Panc1 (cell line): ENCODE data around the gene MYRIP. TPM values are rescaled to one million over a fixed set of nuclear protein-coding genes. Genes with fewer than 3 reads are reported as not detected.

Source experiments
- ATAC-seq: fragments of 200-7000 bp; cut with Tn5 transposase; 2 replicates; pipeline ENCODE4 v1.9.1; 2020; ENCODE audit warnings: mild to moderate bottlenecking, moderate library complexity
- BruUV-seq: library from RNA; stranded (reverse); fragments of 400-500 nt; replicated peaks from 2 replicates; lab custom pipeline; 2021; lab: Mats Ljungman, UMichigan
- CTCF ChIA-PET: fragments of 300-600 bp; sonication (Branson Sonifier 250); formaldehyde crosslinking; loops from one replicate; lab custom pipeline; 2022; ENCODE audit warnings: antibody characterized with exemption; lab: Charles Lee
- POLR2A ChIA-PET: fragments of 300-600 bp; sonication (Branson Sonifier 250); formaldehyde crosslinking; loops from one replicate; lab custom pipeline; 2022; ENCODE audit warnings: antibody characterized with exemption; lab: Charles Lee
- DNase-seq: peaks from one replicate; pipeline ENCODE4 v3.0.0-alpha.2; 2010; ENCODE audit warnings: low read depth, low spot score
- H3K27ac ChIP-seq: 2 replicates; pipeline ENCODE4 v1.5.1; 2011; ENCODE audit warnings: mild to moderate bottlenecking, low read length, inconsistent platforms
- H3K27me3 ChIP-seq: fragments of 200-500 bp; sonication (Bioruptor generic); 2 replicates; pipeline ENCODE4 v1.6.0; 2014; ENCODE audit warnings: low read length, inconsistent platforms; ENCODE audit not compliant: control insufficient read depth, insufficient read depth
- H3K36me3 ChIP-seq: fragments of 200-500 bp; sonication (Bioruptor generic); 2 replicates; pipeline ENCODE4 v1.5.1; 2014; ENCODE audit warnings: inconsistent platforms, mild to moderate bottlenecking, low read length, moderate library complexity; ENCODE audit not compliant: control insufficient read depth, insufficient read depth
- H3K4me1 ChIP-seq: 2 replicates; pipeline ENCODE4 v1.5.1; 2011; ENCODE audit warnings: inconsistent platforms, mild to moderate bottlenecking, low read length, moderate library complexity; ENCODE audit not compliant: control insufficient read depth, insufficient read depth
- H3K4me3 ChIP-seq, 2 experiments: 2 replicates each; pipeline ENCODE4 v1.5.1; 2011 to 2012; ENCODE audit warnings: low read depth in 2 of 2, low read length in 2 of 2, mild to moderate bottlenecking in 2 of 2, inconsistent platforms in 1 of 2, moderate library complexity in 1 of 2
- H3K9me3 ChIP-seq: fragments of 200-500 bp; sonication (Bioruptor generic); 2 replicates; pipeline ENCODE4 v1.5.1; 2014; ENCODE audit warnings: low read depth, mild to moderate bottlenecking, inconsistent platforms, low read length, moderate library complexity; ENCODE audit not compliant: control insufficient read depth, insufficient read depth
- CTCF ChIP-seq: fragments of 450-650 bp; IDR thresholded peaks from 2 replicates; pipeline ENCODE4 v1.5.1; 2017; ENCODE audit warnings: mild to moderate bottlenecking
- POLR2AphosphoS5 ChIP-seq: IDR thresholded peaks from 2 replicates; pipeline ENCODE4 v1.6.1; 2012; ENCODE audit warnings: mild to moderate bottlenecking, low read depth, low read length, moderate library complexity
- REST ChIP-seq, 2 experiments: IDR thresholded peaks; 2 replicates each; pipeline ENCODE4 v1.6.1; 2011 to 2012; ENCODE audit warnings: low read depth in 2 of 2, control low read depth in 1 of 2, low read length in 1 of 2, mild to moderate bottlenecking in 1 of 2, moderate library complexity in 1 of 2; ENCODE audit not compliant: insufficient read depth in 1 of 2
- SIN3A ChIP-seq: IDR thresholded peaks from 2 replicates; pipeline ENCODE4 v1.6.1; 2012; ENCODE audit warnings: low read depth, mild to moderate bottlenecking, low read length, moderate library complexity, borderline replicate concordance; ENCODE audit not compliant: insufficient read depth
- TCF7L2 ChIP-seq: IDR thresholded peaks from 2 replicates; pipeline ENCODE4 v1.6.1; 2011; ENCODE audit warnings: mild to moderate bottlenecking, low read depth, low read length, inconsistent platforms
- in situ Hi-C: cut with HindIII; loops from 2 replicates; pipeline ENCODE4 v1.10.0; 2016; ENCODE audit warnings: low sequenced_read_pairs, low pct_unique_long_range_greater_than_20kb
- intact Hi-C: fragments of 100-400 bp; cut with micrococcal nuclease; formaldehyde crosslinking; loops from one replicate; pipeline ENCODE4 v1.10.0; 2022; ENCODE audit not compliant: unreplicated experiment
- total RNA-seq: library from RNA; stranded (reverse); gene quantifications from one replicate; pipeline ENCODE4 v1.2.1, GENCODE V29; 2021; ENCODE audit not compliant: unreplicated experiment

MYRIP gene
- total RNA-seq, 1 experiment from 2014 or later = 0.59 TPM

DNA sequence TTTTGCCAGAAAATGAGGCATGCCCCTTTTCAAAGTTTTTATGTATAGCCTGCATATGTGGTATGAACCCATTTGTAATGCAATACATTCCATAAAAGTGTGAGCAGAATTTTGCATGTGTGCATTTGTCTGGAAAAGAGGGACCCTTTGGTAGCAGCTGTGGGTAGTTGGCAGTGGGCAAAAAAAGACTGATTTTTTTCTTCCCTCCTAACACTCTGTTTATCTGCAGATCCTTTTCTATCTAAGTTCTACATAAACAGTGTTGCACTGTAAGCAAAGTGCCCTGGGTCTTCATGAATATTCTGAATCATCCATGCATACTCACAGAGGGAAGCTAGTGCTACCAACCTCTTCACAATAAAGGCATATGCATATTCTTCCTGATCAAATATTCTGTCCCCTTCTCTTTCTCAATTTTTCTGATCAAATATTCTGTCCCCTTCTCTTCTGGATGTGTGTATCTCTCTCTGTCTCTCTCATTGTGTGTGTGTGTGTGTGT is 288.9 kb downstream of the MYRIP start:
- intact Hi-C loops = no loop called here
- Histone ChIP-seq H3K27ac (no peak overlapping the region), H3K27me3 (no peaks in the 10 kb centered on the region), H3K9me3 (peaks cover 4% of the 10 kb centered on the region; the same call in 1 of the 2 replicates), H3K4me3 (no peak overlapping the region), H3K4me1 (no peaks in the 10 kb centered on the region), H3K36me3 (no peaks in the 10 kb centered on the region)
- TF ChIP-seq CTCF = no peak
- no peak for TF ChIP-seq TCF7L2
- no peak for TF ChIP-seq POLR2AphosphoS5
- ATAC-seq (no peak), DNase-seq (no peak)
- no TSS peak for BruUV-seq
- in situ Hi-C loops = no loop called here
- ChIA-PET CTCF (no interaction called here), POLR2A (interaction anchor here (0.6 kb wide), 1 partner anchor 1104 kb away, joined by 6 read pairs; no protein-coding TSS in a partner anchor)

- DNase-seq (no peak), ATAC-seq (no peak)
- no TSS peak for BruUV-seq
- Histone ChIP-seq H3K36me3 (no peaks in the 10 kb centered on the region), H3K4me3 (no peak overlapping the region), H3K27me3 (no peaks in the 10 kb centered on the region), H3K9me3 (peaks cover 4% of the 10 kb centered on the region; the same call in 1 of the 2 replicates), H3K4me1 (no peaks in the 10 kb centered on the region), H3K27ac (no peak overlapping the region)
- intact Hi-C loops = no loop called here
- ChIA-PET POLR2A (no interaction called here), CTCF (no interaction called here)
- no peak for TF ChIP-seq POLR2AphosphoS5
- TF ChIP-seq CTCF = no peak
- TF ChIP-seq SIN3A = no peak
- TF ChIP-seq TCF7L2 = no peak
- TF ChIP-seq REST (IDR thresholded peaks at IDR 0.05; ENCODE audit: insufficient read depth in 1 of 2, low read depth in 2 of 2, low read length in 1 of 2) = no peak
- in situ Hi-C loops = no loop called here
Observed at GRCh38 chr3:40099871-40100270, 290.5 kb downstream of the MYRIP start.
